Neuronal stem cell (in vitro differentiated cells): Measurements from ENCODE around the gene CAMK2B.

Source experiments
- DNase-seq: peaks from one replicate; pipeline ENCODE4 v3.0.0-alpha.2; 2013; ENCODE audit warnings: low spot score
- H2AFZ ChIP-seq: one replicate; pipeline ENCODE4 v1.6.1; 2013; ENCODE audit warnings: mild to moderate bottlenecking, low read length, inconsistent platforms
- H2AK5ac ChIP-seq: 2 replicates; pipeline ENCODE4 v1.6.1; 2013; ENCODE audit warnings: low read depth, mild to moderate bottlenecking, inconsistent platforms, low read length, moderate library complexity, mixed read lengths
- H2BK120ac ChIP-seq: 2 replicates; pipeline ENCODE4 v1.6.1; 2013; ENCODE audit warnings: low read depth, mild to moderate bottlenecking, inconsistent platforms, low read length, moderate library complexity, mixed read lengths
- H2BK12ac ChIP-seq: one replicate; pipeline ENCODE4 v1.6.1; 2013; ENCODE audit warnings: low read length, inconsistent platforms
- H2BK15ac ChIP-seq: 2 replicates; pipeline ENCODE4 v1.6.1; 2013; ENCODE audit warnings: mild to moderate bottlenecking, low read length, inconsistent platforms, mixed read lengths
- H2BK5ac ChIP-seq: one replicate; pipeline ENCODE4 v1.6.1; 2013; ENCODE audit warnings: inconsistent platforms, mild to moderate bottlenecking, low read length, moderate library complexity
- H3K14ac ChIP-seq: one replicate; pipeline ENCODE4 v1.6.1; 2013; ENCODE audit warnings: low read length, inconsistent platforms
- H3K18ac ChIP-seq: 2 replicates; pipeline ENCODE4 v1.6.1; 2013; ENCODE audit warnings: low read length, inconsistent platforms
- H3K23ac ChIP-seq: 2 replicates; pipeline ENCODE4 v1.6.1; 2013; ENCODE audit warnings: low read depth, mild to moderate bottlenecking, mixed read lengths, low read length, inconsistent platforms; ENCODE audit not compliant: poor library complexity
- H3K27ac ChIP-seq: replicated peaks from 3 replicates; pipeline ENCODE4 v1.5.1; 2013; ENCODE audit warnings: low read length, inconsistent platforms
- H3K27me3 ChIP-seq, 3 experiments: 2 replicates each; pipeline ENCODE4 v1.6.1; 2013; ENCODE audit warnings: low read length in 3 of 3, mild to moderate bottlenecking in 2 of 3, inconsistent platforms in 1 of 3, low read depth in 1 of 3, mixed read lengths in 1 of 3, moderate library complexity in 1 of 3; ENCODE audit not compliant: control insufficient read depth in 3 of 3, insufficient read depth in 3 of 3
- H3K36me3 ChIP-seq, 2 donors: replicated peaks in 1 of 2; 2 replicates each; pipeline ENCODE4 v1.6.1; 2013; ENCODE audit warnings: low read length in 2 of 2; ENCODE audit not compliant: control insufficient read depth in 2 of 2, insufficient read depth in 2 of 2
- H3K4ac ChIP-seq: 2 replicates; pipeline ENCODE4 v1.6.1; 2013; ENCODE audit warnings: inconsistent platforms, mild to moderate bottlenecking, low read length, moderate library complexity
- H3K4me1 ChIP-seq, 2 donors: 1 replicate in 1 of 2; 2 replicates in 1 of 2; pipeline ENCODE4 v1.6.1; 2013; ENCODE audit warnings: low read length in 2 of 2, low read depth in 1 of 2; ENCODE audit not compliant: control insufficient read depth in 2 of 2, insufficient read depth in 1 of 2
- H3K4me2 ChIP-seq: one replicate; pipeline ENCODE4 v1.6.1; 2013; ENCODE audit warnings: mild to moderate bottlenecking, low read length, inconsistent platforms; ENCODE audit not compliant: insufficient read depth, poor library complexity, severe bottlenecking
- H3K4me3 ChIP-seq, 2 donors: 2 replicates each; pipeline ENCODE4 v1.5.1; 2013; ENCODE audit warnings: low read length in 2 of 2, mild to moderate bottlenecking in 2 of 2, inconsistent platforms in 1 of 2, moderate library complexity in 1 of 2
- H3K79me1 ChIP-seq: one replicate; pipeline ENCODE4 v1.6.1; 2013; ENCODE audit warnings: low read depth, mild to moderate bottlenecking, inconsistent platforms, low read length, moderate library complexity
- H3K9ac ChIP-seq: one replicate; pipeline ENCODE4 v1.6.1; 2013; ENCODE audit warnings: mild to moderate bottlenecking, low read depth, low read length, inconsistent platforms; ENCODE audit not compliant: poor library complexity
- H3K9me3 ChIP-seq, 2 donors: replicated peaks in 1 of 2; 2 replicates each; pipeline versions ENCODE3 to v1.6.1; 2013; ENCODE audit warnings: low read length in 2 of 2, mild to moderate bottlenecking in 2 of 2, inconsistent platforms in 1 of 2, low read depth in 1 of 2, mixed read lengths in 1 of 2, moderate library complexity in 1 of 2; ENCODE audit not compliant: control insufficient read depth in 2 of 2, insufficient read depth in 1 of 2
- H4K8ac ChIP-seq: one replicate; pipeline ENCODE4 v1.6.1; 2013; ENCODE audit warnings: low read depth, mild to moderate bottlenecking, inconsistent platforms, low read length, moderate library complexity
- H4K91ac ChIP-seq: one replicate; pipeline ENCODE4 v1.6.1; 2013; ENCODE audit warnings: low read length, low read depth, mild to moderate bottlenecking, inconsistent platforms; ENCODE audit not compliant: poor library complexity
- WGBS, 2 donors: extraction: QIAGEN DNeasy Blood & Tissue Kit; methylation state at CpG; one replicate each; pipeline ENCODE4 v1.1.7; 2013; ENCODE audit warnings: missing lambda C conversion rate in 2 of 2, mixed read lengths in 1 of 2; ENCODE audit not compliant: insufficient read length in 2 of 2, insufficient replicate concordance in 1 of 2; ENCODE audit errors: extremely low coverage in 2 of 2; 5-methylcytosine and 5-hydroxymethylcytosine counted together

Gene CAMK2B

DNA sequence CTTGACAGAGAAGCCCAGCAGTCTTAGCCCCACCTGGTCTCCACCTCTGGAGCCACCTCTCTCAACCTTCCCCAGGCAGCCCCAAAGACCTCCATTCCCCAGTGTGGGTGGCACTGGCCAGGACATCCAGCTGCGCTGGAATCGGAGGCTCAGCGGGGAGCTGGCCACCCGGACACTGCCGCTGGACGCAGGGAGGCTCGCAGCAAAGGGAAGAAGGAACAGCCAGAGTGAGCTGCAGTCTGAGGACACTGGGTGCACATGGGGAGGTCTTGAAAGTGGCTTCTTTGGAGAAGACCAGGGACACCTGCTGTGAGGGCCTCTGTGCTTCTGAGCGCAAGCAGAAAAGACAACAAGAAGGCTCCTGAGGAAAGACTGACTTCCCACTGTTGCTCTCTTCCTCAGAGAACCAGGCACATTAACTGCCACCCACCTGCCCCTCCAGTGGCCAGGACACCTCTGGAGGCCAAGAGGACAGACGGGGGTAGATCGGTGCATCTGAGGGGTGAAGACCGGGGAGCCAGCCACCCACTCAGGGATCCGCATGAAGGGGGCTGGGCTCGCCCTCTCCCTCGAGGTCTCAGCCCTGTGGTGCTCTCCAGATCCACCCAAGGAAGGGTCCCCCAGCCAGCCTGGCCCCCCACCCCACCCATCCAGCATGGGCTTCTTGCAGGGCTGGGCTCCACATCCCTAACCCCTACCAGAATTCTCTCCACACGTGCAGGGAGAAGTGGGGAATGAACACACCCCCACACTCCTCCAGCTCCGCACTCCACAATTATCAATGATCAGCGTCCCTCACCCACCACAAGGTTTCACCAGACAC lies 1.8 kb downstream of the CAMK2B start:
- Histone ChIP-seq H3K23ac (no peak overlapping the region), H2BK5ac (no peak overlapping the region), H4K91ac (no peak overlapping the region), H2BK15ac (peak overlapping the region; percentile 5), H3K4me3 (no peak overlapping the region), H3K18ac (no peak overlapping the region), H3K9me3 (peaks cover 0 to 2% of the 10 kb centered on the region in 2 donors), H2AK5ac (peak overlapping the region; percentile 90), H2AFZ (no peak overlapping the region), H3K4me2 (no peak overlapping the region), H3K4me1 (no peaks in the 10 kb centered on the region), H2BK120ac (no peak overlapping the region), H2BK12ac (no peak overlapping the region), H3K79me1 (peaks cover 2% of the 10 kb centered on the region), H3K36me3 (no peaks in the 10 kb centered on the region), H3K9ac (no peak overlapping the region), H3K4ac (no peak overlapping the region), H4K8ac (no peak overlapping the region), H3K27ac (no peak overlapping the region), H3K27me3 (peaks cover 9 to 84% (median 52%) of the 10 kb centered on the region in 3 experiments), H3K14ac (no peak overlapping the region)
- no peak for DNase-seq
- no CpG with 5 or more reads among the region's 17 CpGs for WGBS, 2 donors

DNA sequence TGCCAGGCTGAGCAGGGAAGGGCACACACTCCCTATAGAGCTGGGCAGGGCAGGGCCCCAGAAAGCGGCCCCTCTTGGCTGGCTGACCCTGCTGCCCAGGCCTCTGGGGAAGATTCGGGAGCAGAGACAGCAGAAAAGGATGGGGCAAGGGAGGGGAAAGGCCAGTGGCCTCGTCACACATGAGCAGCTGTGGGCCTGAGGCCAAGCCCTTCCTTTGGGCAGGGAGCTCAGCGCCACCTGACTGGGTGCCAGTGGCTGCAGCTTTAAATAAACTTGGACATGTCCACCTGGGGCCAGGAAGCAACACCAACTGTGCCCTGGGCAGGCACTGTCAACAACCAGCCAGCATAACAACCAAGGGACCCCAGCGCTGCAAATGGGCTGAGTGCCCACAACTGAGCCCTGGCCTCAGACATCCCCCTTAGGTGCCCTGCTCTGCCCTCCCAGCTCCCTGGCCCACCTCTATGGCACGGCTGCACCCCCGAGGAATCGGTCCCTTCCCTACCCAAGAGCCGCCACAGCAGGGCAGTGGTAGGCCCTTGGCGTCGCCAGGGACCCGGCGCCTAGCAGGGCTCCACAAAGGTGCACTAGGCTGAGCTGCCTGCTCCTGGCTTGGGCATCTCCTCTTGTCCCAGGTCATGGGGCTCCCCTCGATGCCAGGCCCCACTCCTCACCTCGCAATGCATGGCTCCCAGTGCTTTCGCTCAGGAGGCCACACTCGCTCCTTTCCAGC lies 2.6 kb downstream of the CAMK2B start:
- Histone ChIP-seq H3K18ac (peak overlapping the region; percentile 83), H2BK5ac (no peak overlapping the region), H2BK12ac (peak overlapping the region; percentile 41), H3K14ac (peak overlapping the region; percentile 21), H3K4ac (no peak overlapping the region), H2BK120ac (no peak overlapping the region), H3K9ac (no peak overlapping the region), H4K91ac (no peak overlapping the region), H2AK5ac (peak overlapping the region; percentile 90), H2AFZ (no peak overlapping the region), H3K4me3 (no peak overlapping the region), H3K79me1 (peaks cover 2% of the 10 kb centered on the region), H3K27me3 (peaks cover 9 to 92% (median 51%) of the 10 kb centered on the region in 3 experiments), H3K4me2 (no peak overlapping the region), H2BK15ac (no peak overlapping the region), H4K8ac (peak overlapping the region; percentile 17), H3K27ac (no peak overlapping the region), H3K9me3 (peaks cover 0 to 2% of the 10 kb centered on the region in 2 donors), H3K4me1 (no peaks in the 10 kb centered on the region), H3K23ac (no peak overlapping the region), H3K36me3 (no peaks in the 10 kb centered on the region)
- WGBS, 2 donors = no CpG with 5 or more reads among the region's 17 CpGs
- DNase-seq = no peak

DNA sequence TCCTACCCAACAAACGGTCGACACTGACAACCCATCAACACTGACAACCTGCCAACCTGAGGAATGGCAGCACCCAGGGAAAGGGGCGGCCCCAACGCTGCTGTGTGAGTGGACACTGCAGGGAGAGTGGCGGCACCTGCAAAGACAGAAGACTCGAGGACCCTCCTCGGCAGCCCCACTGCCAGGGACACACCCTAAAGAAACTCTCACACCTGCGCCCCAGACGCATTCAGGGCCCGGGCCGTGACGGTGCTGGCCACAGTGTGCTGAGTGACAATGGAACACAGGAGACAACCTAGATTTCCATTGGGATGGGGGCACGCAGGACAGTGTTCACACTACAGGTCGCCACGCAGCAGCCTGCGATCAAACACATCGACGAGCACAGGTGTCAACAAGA lies 3.6 kb downstream of the CAMK2B start:
- Histone ChIP-seq H3K9me3 (peaks cover 0 to 2% of the 10 kb centered on the region in 2 donors), H3K4me1 (no peaks in the 10 kb centered on the region), H2BK120ac (no peak overlapping the region), H2BK5ac (no peak overlapping the region), H3K23ac (peak overlapping the region; percentile 65), H3K9ac (no peak overlapping the region), H2AK5ac (peak overlapping the region; percentile 63), H3K36me3 (no peaks in the 10 kb centered on the region), H3K27me3 (peaks cover 9 to 88% (median 42%) of the 10 kb centered on the region in 3 experiments), H2BK15ac (no peak overlapping the region), H3K4me2 (no peak overlapping the region), H4K91ac (no peak overlapping the region), H2AFZ (no peak overlapping the region), H4K8ac (no peak overlapping the region), H3K4ac (no peak overlapping the region), H3K79me1 (peaks cover 2% of the 10 kb centered on the region), H3K18ac (peak overlapping the region; percentile 74), H2BK12ac (no peak overlapping the region), H3K14ac (peak overlapping the region; percentile 82), H3K27ac (no peak overlapping the region), H3K4me3 (no peak overlapping the region)
- no peak for DNase-seq
- WGBS, 2 donors = no CpG with 5 or more reads among the region's 18 CpGs

DNA sequence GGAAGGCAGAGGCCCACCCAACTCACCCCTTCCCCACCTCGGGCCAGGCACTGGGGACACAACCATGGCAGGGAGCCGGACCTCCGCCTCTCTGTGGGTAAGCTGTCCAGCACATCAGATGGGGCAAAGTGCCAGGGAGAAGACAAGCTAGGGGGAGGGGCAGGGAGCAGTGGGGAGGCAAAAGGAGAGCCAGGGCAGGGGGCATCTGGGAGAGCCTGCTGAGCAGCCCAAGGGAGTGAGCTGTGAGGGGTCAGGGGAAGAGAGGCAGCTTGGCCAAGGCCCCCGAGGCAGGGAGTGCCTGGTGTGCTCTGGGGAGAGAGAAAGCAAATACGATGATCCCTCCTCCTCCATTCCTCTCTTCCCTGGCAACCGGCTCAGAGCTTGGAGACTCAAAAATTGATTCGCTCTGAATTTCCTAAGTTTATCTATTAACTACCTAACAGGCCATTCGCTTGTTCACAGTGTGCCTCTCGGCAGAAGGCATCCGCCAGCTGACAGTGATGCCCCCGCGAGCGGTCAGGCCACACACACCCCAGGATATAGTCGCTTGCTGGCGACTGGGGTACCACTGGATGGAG lies 4.5 kb downstream of the CAMK2B start:
- no peaks in the 10 kb centered on the region for H3K36me3 ChIP-seq
- no CpG with 5 or more reads among the region's 15 CpGs for WGBS, 2 donors
- no peak overlapping the region for H2BK12ac ChIP-seq
- peak overlapping the region; percentile 85 for H3K23ac ChIP-seq
- H3K9me3 ChIP-seq = peaks cover 0 to 2% of the 10 kb centered on the region in 2 donors
- H4K8ac ChIP-seq = no peak overlapping the region
- no peak overlapping the region for H2BK5ac ChIP-seq
- H4K91ac ChIP-seq = no peak overlapping the region
- peak overlapping the region; percentile 21 for H3K9ac ChIP-seq
- H3K27me3 ChIP-seq = peaks cover 8 to 79% (median 33%) of the 10 kb centered on the region in 3 experiments
- no peak overlapping the region for H3K4ac ChIP-seq
- no peak overlapping the region for H3K27ac ChIP-seq
- H3K4me2 ChIP-seq = no peak overlapping the region
- H3K4me3 ChIP-seq = no peak overlapping the region
- H2AFZ ChIP-seq = no peak overlapping the region
- no peak overlapping the region for H2AK5ac ChIP-seq
- peak overlapping the region; percentile 56 for H3K14ac ChIP-seq
- no peaks in the 10 kb centered on the region for H3K4me1 ChIP-seq
- H3K79me1 ChIP-seq = peaks cover 2% of the 10 kb centered on the region
- peak overlapping the region; percentile 38 for H3K18ac ChIP-seq
- no peak for DNase-seq
- H2BK120ac ChIP-seq = no peak overlapping the region
- peak overlapping the region; percentile 37 for H2BK15ac ChIP-seq
